ENCODE results near the gene ATP6V0D1. TPM values are rescaled to one million over a fixed set of nuclear protein-coding genes. Genes with fewer than 3 reads are reported as not detected.

ATP6V0D1 gene
- total and polyA plus RNA-seq, 2 donors (not counting 1 experiment from before 2014, with no cell fraction given): 62.1 to 91.0 TPM

DNA sequence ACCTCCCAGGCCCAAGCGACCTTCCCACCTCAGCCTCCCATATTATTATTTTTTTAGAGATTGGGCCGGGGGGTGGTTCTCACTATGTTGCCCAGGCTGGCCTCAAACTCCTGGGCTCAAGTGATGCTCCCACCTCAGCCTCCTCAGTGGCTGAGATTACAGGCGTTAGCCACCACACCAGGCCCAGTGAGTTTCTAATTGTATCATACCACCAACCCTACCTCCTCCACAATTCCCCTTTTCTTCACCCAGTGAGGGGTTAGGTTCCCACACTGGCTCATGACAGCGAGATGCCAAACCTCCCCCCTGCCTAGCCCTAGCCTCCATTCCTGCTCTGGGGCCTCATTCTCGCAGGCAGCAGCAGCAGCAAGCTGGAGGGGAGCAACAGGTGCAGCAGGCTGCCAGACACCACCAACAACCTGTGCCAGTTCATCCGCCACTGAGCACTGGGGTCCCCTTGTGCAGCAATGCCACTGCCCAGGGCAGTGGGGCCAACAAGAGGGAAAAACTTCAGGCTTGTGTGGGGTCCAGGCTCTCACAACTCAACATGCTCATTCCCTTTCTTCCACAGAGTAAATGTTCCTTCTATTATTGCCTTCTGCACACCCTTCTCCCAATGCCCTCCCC is 9.1 kb downstream of the ATP6V0D1 start:
- Histone ChIP-seq H3K79me2 (ENCODE audit: control insufficient read depth, insufficient read depth, low read length) (peaks cover 96% of the 10 kb centered on the region), H3K27ac (ENCODE audit: low read length in 2 of 2) (no peak overlapping the region), H3K36me3 (replicated peaks in 1 of 2; ENCODE audit: control extremely low read depth in 1 of 2, control insufficient read depth in 1 of 2, extremely low read depth in 1 of 2, insufficient read depth in 2 of 2, low read length in 1 of 2) (peaks cover 0 to 27% of the 10 kb centered on the region in 2 experiments), H3K9ac (ENCODE audit: low read length) (no peak overlapping the region), H3K4me3 (ENCODE audit: control extremely low read depth in 1 of 5, extremely low read depth in 1 of 5, insufficient read depth in 1 of 5, low read depth in 2 of 5, low read length in 4 of 5) (no peak overlapping the region), H3K9me3 (ENCODE audit: control extremely low read depth in 1 of 3, control insufficient read depth in 2 of 3, insufficient read depth in 1 of 3, low read length in 2 of 3) (no peaks in the 10 kb centered on the region), H3K4me2 (replicated peaks; ENCODE audit: low read depth, low read length, poor library complexity, severe bottlenecking) (no peak overlapping the region), H2AFZ (ENCODE audit: insufficient read depth, low read depth, low read length, poor library complexity, severe bottlenecking) (no peak overlapping the region), H3K4me1 (ENCODE audit: control insufficient read depth in 2 of 2, insufficient read depth in 2 of 2, low read length in 2 of 2) (peaks cover 9 to 21% of the 10 kb centered on the region in 2 donors), H4K20me1 (ENCODE audit: control insufficient read depth, insufficient read depth, low read length, poor library complexity, severe bottlenecking) (peaks cover 91% of the 10 kb centered on the region), H3K27me3 (replicated peaks in 1 of 4; ENCODE audit: control extremely low read depth in 1 of 4, control insufficient read depth in 3 of 4, insufficient read depth in 4 of 4, low read length in 3 of 4) (no peaks in the 10 kb centered on the region)
- Mint-ChIP-seq H3K27me3 (no peaks in the 10 kb centered on the region), H3K27ac (no peak overlapping the region), H3K4me3 (no peak overlapping the region), H3K4me1 (peaks cover 53% of the 10 kb centered on the region), H3K9me3 (ENCODE audit: insufficient read depth) (no peaks in the 10 kb centered on the region)
- intact Hi-C loops (cut with micrococcal nuclease): no loop called here
- DNase-seq (no peak), ATAC-seq (ENCODE audit: low read depth) (no peak)
- ChIA-PET POLR2A (no interaction called here), CTCF (interaction anchor here (1.3 kb wide), 1 partner anchor 44 kb away, joined by 3 read pairs; no protein-coding TSS in a partner anchor)
- 93% methylated on average over 4 of the region's 6 CpGs for WGBS (ENCODE audit: insufficient coverage)
- TF ChIP-seq CTCF (IDR thresholded peaks at IDR 0.05) (no peak), EZH2 (IDR thresholded peaks at IDR 0.05; ENCODE audit: borderline replicate concordance, insufficient read depth, low read depth, low read length, poor library complexity, severe bottlenecking) (no peak)

- Mint-ChIP-seq H3K4me3 (no peak overlapping the region), H3K4me1 (peaks cover 57% of the 10 kb centered on the region), H3K9me3 (ENCODE audit: insufficient read depth) (no peaks in the 10 kb centered on the region), H3K27me3 (no peaks in the 10 kb centered on the region), H3K27ac (no peak overlapping the region)
- ATAC-seq (ENCODE audit: low read depth): no peak
- TF ChIP-seq EZH2 (IDR thresholded peaks at IDR 0.05; ENCODE audit: borderline replicate concordance, insufficient read depth, low read depth, low read length, poor library complexity, severe bottlenecking) (no peak), CTCF (IDR thresholded peaks at IDR 0.05) (no peak)
- intact Hi-C loops (cut with micrococcal nuclease): no loop called here
- Histone ChIP-seq H3K4me3 (ENCODE audit: control extremely low read depth in 1 of 5, extremely low read depth in 1 of 5, insufficient read depth in 1 of 5, low read depth in 2 of 5, low read length in 4 of 5) (no peak overlapping the region), H3K79me2 (ENCODE audit: control insufficient read depth, insufficient read depth, low read length) (peaks cover 96% of the 10 kb centered on the region), H3K4me2 (replicated peaks; ENCODE audit: low read depth, low read length, poor library complexity, severe bottlenecking) (no peak overlapping the region), H4K20me1 (ENCODE audit: control insufficient read depth, insufficient read depth, low read length, poor library complexity, severe bottlenecking) (peaks cover 91% of the 10 kb centered on the region), H3K27ac (ENCODE audit: low read length in 2 of 2) (no peak overlapping the region), H3K9me3 (ENCODE audit: control extremely low read depth in 1 of 3, control insufficient read depth in 2 of 3, insufficient read depth in 1 of 3, low read length in 2 of 3) (no peaks in the 10 kb centered on the region), H3K27me3 (replicated peaks in 1 of 4; ENCODE audit: control extremely low read depth in 1 of 4, control insufficient read depth in 3 of 4, insufficient read depth in 4 of 4, low read length in 3 of 4) (no peaks in the 10 kb centered on the region), H3K9ac (ENCODE audit: low read length) (no peak overlapping the region), H3K36me3 (replicated peaks in 1 of 2; ENCODE audit: control extremely low read depth in 1 of 2, control insufficient read depth in 1 of 2, extremely low read depth in 1 of 2, insufficient read depth in 2 of 2, low read length in 1 of 2) (peaks cover 0 to 26% of the 10 kb centered on the region in 2 experiments), H3K4me1 (ENCODE audit: control insufficient read depth in 2 of 2, insufficient read depth in 2 of 2, low read length in 2 of 2) (peaks cover 15 to 30% of the 10 kb centered on the region in 2 donors), H2AFZ (ENCODE audit: insufficient read depth, low read depth, low read length, poor library complexity, severe bottlenecking) (no peak overlapping the region)
- ChIA-PET POLR2A (no interaction called here), CTCF (interaction anchor here (0.7 to 1.3 kb wide), 3 partner anchors 8 to 44 kb away, joined by 3 to 6 read pairs (median 3); no protein-coding TSS in a partner anchor)
- no peak for DNase-seq
- WGBS (ENCODE audit: insufficient coverage): 95% methylated on average over 7 of the region's 7 CpGs
Observed at GRCh38 chr16:67470359-67470758, 10.6 kb downstream of the ATP6V0D1 start.
